ENCODE measurements around the gene EXOC3. TPM values are rescaled to one million over a fixed set of nuclear protein-coding genes. Genes with fewer than 3 reads are reported as not detected.

EXOC3 gene
- total RNA-seq, 1 experiment from 2014 or later: 52.4 TPM

- H3K9me2 ChIP-seq (ENCODE audit: insufficient read depth): no peaks in the 10 kb centered on the region
- no peaks in the 10 kb centered on the region for H3K9me3 ChIP-seq (ENCODE audit: control insufficient read depth in 1 of 2, insufficient read depth in 1 of 2, low read depth in 1 of 2, low read length in 2 of 2)
- H3K27me3 ChIP-seq (ENCODE audit: insufficient read depth, low read length): no peaks in the 10 kb centered on the region
- intact Hi-C loops (cut with micrococcal nuclease): no loop called here
- POLR2A ChIA-PET: no interaction called here
- ATAC-seq (no peak), DNase-seq (ENCODE audit: low read depth, low spot score) (no peak)
- CTCF ChIA-PET: no interaction called here
- RAD21 ChIA-PET (ENCODE audit: low non-redundant PET in 1 of 2, low total read pairs in 2 of 2, uncharacterized antibody in 2 of 2, unreplicated experiment in 2 of 2): no interaction called here
- H3K27ac ChIP-seq (ENCODE audit: low read depth, low read length): no peak overlapping the region
- no peak overlapping the region for H3K4me3 ChIP-seq (replicated peaks in 1 of 2; ENCODE audit: low read depth in 1 of 2, low read length in 2 of 2)
- H3K4me1 ChIP-seq (ENCODE audit: control insufficient read depth in 1 of 2, insufficient read depth in 2 of 2, low read length in 2 of 2): peaks cover 0 to 12% of the 10 kb centered on the region in 2 experiments; a peak in 2 of 4 replicates
- TF ChIP-seq ZFX (IDR thresholded peaks at IDR 0.05) (no peak), TCF7L2 (IDR thresholded peaks at IDR 0.05; ENCODE audit: borderline replicate concordance, extremely low read depth, insufficient read depth, insufficient read length) (no peak), MAX (IDR thresholded peaks at IDR 0.05) (no peak), JUND (IDR thresholded peaks at IDR 0.05) (no peak), ELF1 (IDR thresholded peaks at IDR 0.05; ENCODE audit: borderline replicate concordance, low read depth) (no peak), EZH2phosphoT487 (IDR thresholded peaks at IDR 0.05; ENCODE audit: borderline replicate concordance) (no peak), CBX3 (IDR thresholded peaks at IDR 0.05; ENCODE audit: low read depth) (no peak), FOSL1 (IDR thresholded peaks at IDR 0.05; ENCODE audit: low read depth) (no peak), REST (IDR thresholded peaks at IDR 0.05; ENCODE audit: low read depth) (no peak), ATF3 (IDR thresholded peaks at IDR 0.05) (no peak), EZH2 (IDR thresholded peaks at IDR 0.05) (no peak), SIN3A (IDR thresholded peaks at IDR 0.05; ENCODE audit: low read depth) (no peak), CEBPB (IDR thresholded peaks at IDR 0.05; ENCODE audit: low read depth) (no peak), ZBTB33 (IDR thresholded peaks at IDR 0.05; ENCODE audit: extremely low read depth, insufficient replicate concordance, low read length) (no peak), RAD21 (IDR thresholded peaks at IDR 0.05; ENCODE audit: low read depth) (no peak), SP1 (IDR thresholded peaks at IDR 0.05; ENCODE audit: low read depth) (no peak), SRF (IDR thresholded peaks at IDR 0.05; ENCODE audit: low read depth) (no peak), ZNF274 (IDR thresholded peaks at IDR 0.05; ENCODE audit: low read depth, low read length) (no peak)
- no peaks in the 10 kb centered on the region for H4K20me1 ChIP-seq (ENCODE audit: insufficient read depth)
- no peak overlapping the region for H2AFZ ChIP-seq (ENCODE audit: low read depth, low read length, poor library complexity, severe bottlenecking)
- BruUV-seq (replicated peaks): no TSS peak
- no peak overlapping the region for H3K9ac ChIP-seq (ENCODE audit: low read length)
- peaks cover 11% of the 10 kb centered on the region; the same call in 1 of the 2 replicates for H3K79me2 ChIP-seq (ENCODE audit: insufficient read depth, low read length)
- H3K36me3 ChIP-seq (ENCODE audit: control insufficient read depth in 1 of 2, insufficient read depth in 2 of 2, low read length in 2 of 2): peaks cover 13 to 19% of the 10 kb centered on the region in 2 experiments; a peak in 3 of 4 replicates
- no peak overlapping the region for H3K4me2 ChIP-seq (ENCODE audit: low read length)
These were observed 19.1 kb downstream of the EXOC3 start for GRCh38 chr5:462051-462481.
